GM19467 (cell line): ENCODE measurements around the gene TPCN1.

ENCODE experiments used
- ATAC-seq: cut with Tn5 transposase; IDR thresholded peaks from one replicate; pipeline ENCODE4 v1.9.1; 2021; ENCODE audit warnings: mild to moderate bottlenecking, moderate library complexity; ENCODE audit not compliant: unreplicated experiment

Gene TPCN1

GRCh38 chr12:113221181-113221996, at the start of gene TPCN1:
Gene TPCN1 (plus strand): TSS chr12:113221464. CDS start chr12:113226853, 5,389 bp downstream.
- peak; percentile 85 for ATAC-seq

- ATAC-seq, result no peak
Measured at GRCh38 chr12:113171543-113171942, 49.7 kb upstream of the TPCN1 start.

- no peak for ATAC-seq
Measured at GRCh38 chr12:113172185-113172584, 49.1 kb upstream of the TPCN1 start.

- no peak for ATAC-seq
Measured at GRCh38 chr12:113173081-113173698, 48.1 kb upstream of the TPCN1 start.

GRCh38 chr12:113174461-113175384, 46.5 kb upstream of the TPCN1 start:
- ATAC-seq, result no peak

GRCh38 chr12:113179023-113179422, 42.2 kb upstream of the TPCN1 start:
- ATAC-seq, result no peak

- ATAC-seq, result no peak
Measured at GRCh38 chr12:113180333-113180732, 40.9 kb upstream of the TPCN1 start.

GRCh38 chr12:113181975-113182374, 39.3 kb upstream of the TPCN1 start:
- ATAC-seq, result no peak

- ATAC-seq, result no peak
Measured at GRCh38 chr12:113183030-113183589, 38.2 kb upstream of the TPCN1 start.

- peak; percentile 45 for ATAC-seq
Measured at GRCh38 chr12:113184098-113184899, 37.0 kb upstream of the TPCN1 start.

GRCh38 chr12:113184900-113185179, 36.4 kb upstream of the TPCN1 start:
- peak; percentile 82 for ATAC-seq

- ATAC-seq, result peak; percentile 37
Measured at GRCh38 chr12:113185180-113186032, 35.9 kb upstream of the TPCN1 start, which contains the start of the genes DDX54 and RITA1. Gene DDX54 (minus strand): TSS chr12:113185478. CDS start chr12:113185451, 27 bp downstream. Gene RITA1 (plus strand): TSS chr12:113185721. CDS start chr12:113186747, 1,026 bp downstream.

- no peak for ATAC-seq
Measured at GRCh38 chr12:113186033-113186365, 35.3 kb upstream of the TPCN1 start.

GRCh38 chr12:113186666-113187325, 34.5 kb upstream of the TPCN1 start:
- ATAC-seq, result no peak

GRCh38 chr12:113189361-113189760, 31.9 kb upstream of the TPCN1 start:
- ATAC-seq, result no peak

GRCh38 chr12:113190761-113191160, 30.5 kb upstream of the TPCN1 start:
- no peak for ATAC-seq

- ATAC-seq, result no peak
Measured at GRCh38 chr12:113191227-113191626, 30.0 kb upstream of the TPCN1 start.

GRCh38 chr12:113194971-113195391, 26.3 kb upstream of the TPCN1 start:
- ATAC-seq, result no peak

- ATAC-seq, result no peak
Measured at GRCh38 chr12:113195598-113195997, 25.7 kb upstream of the TPCN1 start.
